Measurements from ENCODE around the gene GIN1.
"Not testable (repeated sequence)": the region's sequence is repeated elsewhere in the genome, so short reads cannot be mapped to it uniquely, and the experiment has no call there.

The GIN1 gene

DNA sequence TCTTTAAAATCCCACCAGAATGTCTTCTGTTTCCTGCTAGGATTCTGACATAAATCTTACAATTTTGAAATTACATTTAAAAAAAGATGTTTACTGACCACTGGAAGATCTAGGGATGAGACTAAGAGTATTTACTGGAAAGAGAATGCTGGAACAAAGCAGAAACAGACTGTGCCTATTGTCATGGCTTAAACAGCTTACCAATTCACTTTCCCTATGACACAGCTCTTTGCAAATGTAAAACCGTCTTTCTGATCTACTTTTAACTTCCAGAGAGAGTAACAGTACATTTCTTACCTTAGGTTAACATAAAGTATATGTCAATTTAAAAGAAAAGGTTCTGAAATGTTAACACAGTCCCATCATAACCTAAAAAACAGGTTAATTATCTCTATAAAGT is 10.7 kb downstream of the GIN1 start:
- no peak for DNase-seq

- DNase-seq: no peak
Observed at GRCh38 chr5:103108086-103108485, 11.9 kb downstream of the GIN1 start.

GRCh38 chr5:103102234-103102633 is 17.7 kb downstream of the GIN1 start:
- no peak for DNase-seq

- DNase-seq: no peak
Observed at GRCh38 chr5:103101079-103101750, 18.7 kb downstream of the GIN1 start.

DNA sequence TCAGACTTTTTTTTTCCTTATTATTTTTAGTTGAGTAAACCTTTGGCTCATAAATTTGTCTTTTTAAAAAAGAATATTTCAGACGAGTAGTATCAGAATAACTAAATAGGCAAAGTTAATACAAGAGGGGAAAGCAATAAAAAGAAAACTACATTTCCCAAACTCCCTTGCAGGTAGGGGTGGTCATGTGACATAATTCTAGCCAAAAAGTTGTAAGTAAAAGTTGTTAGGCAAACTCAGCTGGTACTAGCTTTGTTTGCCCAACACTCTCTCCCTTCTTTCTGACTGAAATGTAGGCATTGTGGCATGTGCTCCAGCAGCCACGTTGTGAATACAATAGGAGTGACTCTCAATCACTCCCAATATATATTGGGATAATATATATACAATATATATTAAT is 20.9 kb downstream of the GIN1 start:
- DNase-seq: no peak

DNA sequence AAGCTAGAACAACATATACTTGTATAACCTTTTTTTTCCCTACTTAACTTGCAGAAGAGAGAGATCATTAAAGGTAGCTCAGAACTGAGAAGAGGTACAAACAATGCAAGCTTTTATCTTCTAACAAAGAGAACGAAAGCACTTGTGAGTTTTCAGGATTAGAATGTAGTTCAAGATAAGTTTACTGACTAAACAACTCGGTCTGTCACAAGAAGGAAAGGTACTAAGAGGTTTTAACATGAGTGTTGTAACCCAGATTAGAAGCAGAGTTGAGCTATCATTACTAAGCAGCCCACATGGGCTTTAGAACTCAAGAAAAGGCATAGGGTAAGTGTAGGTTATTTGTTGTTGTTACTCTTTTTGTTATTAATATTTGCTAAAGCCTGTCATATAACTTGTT is 25.2 kb downstream of the GIN1 start:
- DNase-seq: no peak

DNA sequence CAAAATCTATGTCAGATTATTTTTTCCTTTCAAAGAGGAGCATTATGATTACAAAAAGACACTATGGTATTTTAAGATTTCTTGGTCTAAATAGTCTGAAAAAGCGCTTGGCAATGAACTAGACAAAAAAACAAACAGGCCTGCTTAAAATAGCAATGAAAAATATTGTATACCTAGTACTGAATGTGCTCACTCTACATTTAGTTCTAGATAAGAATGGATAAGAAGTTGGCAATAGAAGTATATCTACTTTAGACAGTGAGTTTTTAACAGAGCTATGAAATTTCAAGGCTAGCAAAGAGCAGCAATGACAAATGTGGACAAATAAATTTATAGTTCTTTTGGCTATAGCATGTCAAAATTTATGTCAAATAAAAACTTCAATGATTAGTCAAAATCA is 26.2 kb downstream of the GIN1 start:
- DNase-seq: no peak

- no peak for DNase-seq
Observed at GRCh38 chr5:103092676-103093075, 27.3 kb downstream of the GIN1 start.

- no peak for DNase-seq
Observed at GRCh38 chr5:103090791-103091190, 29.1 kb downstream of the GIN1 start.

DNA sequence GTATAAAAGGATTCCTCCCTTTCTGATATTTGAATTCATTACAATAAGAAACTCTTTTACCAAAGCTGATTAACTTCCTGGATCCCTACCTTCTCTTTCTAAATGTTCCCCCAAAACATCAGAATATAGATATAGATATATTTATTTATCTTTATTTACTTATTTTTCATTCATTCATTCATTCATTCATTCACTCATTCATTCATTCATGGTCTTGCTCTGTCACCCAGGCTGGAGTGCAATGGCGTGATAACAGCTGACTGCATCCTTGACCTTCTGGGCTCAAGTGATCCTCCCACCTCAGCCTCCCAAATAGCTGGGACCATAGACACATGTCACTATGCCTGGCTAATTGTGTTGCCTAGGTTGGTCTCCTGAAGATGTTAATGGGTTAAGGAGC is 30.7 kb downstream of the GIN1 start:
- DNase-seq: no peak

DNA sequence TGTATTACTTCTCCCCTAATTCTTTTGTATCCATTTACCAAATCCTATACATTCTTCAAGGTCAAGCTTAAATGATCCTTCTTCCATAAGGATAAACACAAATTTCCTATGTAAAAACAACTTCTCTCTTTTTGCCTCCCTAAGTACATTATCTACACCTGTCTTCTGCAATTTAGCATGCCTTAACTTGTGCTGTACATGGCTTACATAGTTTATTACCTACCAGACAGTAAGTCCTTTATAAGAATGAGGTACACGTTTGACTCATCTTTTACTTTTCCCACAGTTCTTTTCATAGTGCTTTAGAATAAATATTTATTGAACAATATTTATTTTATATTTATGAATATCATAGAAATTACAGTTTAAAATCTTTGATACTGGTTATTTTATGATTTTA is 33.4 kb downstream of the GIN1 start:
- no peak for DNase-seq

GRCh38 chr5:103079796-103080195 is 40.1 kb downstream of the GIN1 start:
- DNase-seq: no peak

GRCh38 chr5:103075442-103075841 is 44.5 kb downstream of the GIN1 start:
- DNase-seq: no peak

GRCh38 chr5:103073500-103073899 is 46.4 kb downstream of the GIN1 start:
- not testable (repeated sequence) for DNase-seq

- no peak for DNase-seq
Observed at GRCh38 chr5:103066326-103066725, 53.6 kb downstream of the GIN1 start.

GRCh38 chr5:103060424-103060954 is 59.4 kb downstream of the GIN1 start:
- DNase-seq: no peak

- DNase-seq: no peak
Observed at GRCh38 chr5:103059525-103059924, 60.4 kb downstream of the GIN1 start.

DNA sequence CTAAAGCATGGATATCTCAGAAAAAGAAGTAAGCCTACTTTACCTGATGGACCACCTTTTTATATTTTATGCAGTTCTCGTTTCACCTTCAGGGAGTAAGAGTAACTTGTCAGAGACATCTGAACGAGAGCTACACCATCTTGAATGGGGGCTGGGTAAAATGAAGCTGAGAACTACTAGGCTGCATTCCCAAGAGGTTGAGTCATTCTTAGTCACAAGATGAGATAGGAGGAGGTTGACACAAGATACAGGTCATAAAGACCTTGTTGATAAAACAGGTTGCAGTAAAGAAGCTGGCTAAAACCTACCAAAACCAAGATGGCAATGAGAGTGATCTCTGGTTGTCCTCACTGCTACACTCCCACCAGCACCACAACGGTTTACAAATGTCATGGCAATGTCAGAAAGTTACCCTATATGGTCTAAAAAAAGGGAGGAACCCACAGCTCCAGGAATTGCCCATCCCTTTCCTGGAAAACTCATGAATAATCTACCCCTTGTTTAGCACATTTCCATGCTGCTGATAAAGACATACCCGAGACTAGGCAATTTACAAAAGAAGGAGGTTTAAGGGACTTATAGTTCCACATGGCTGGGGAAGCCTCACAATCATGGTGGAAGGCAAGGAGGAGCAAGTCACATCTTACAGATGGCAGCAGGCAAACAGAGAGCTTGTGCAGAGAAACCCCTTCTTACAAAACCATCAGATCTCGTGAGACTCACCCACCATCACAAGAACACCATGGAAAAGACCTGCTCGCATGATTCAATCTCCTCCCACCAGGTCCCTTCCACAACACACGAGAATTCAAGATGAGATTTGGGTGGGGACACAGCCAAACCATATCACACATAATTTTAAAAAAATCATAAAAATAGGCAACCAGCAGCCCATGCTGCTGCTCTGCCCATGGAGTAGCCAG is 62.5 kb downstream of the GIN1 start:
- DNase-seq: no peak

- DNase-seq: not testable (repeated sequence)
Observed at GRCh38 chr5:103046706-103047105, 73.2 kb downstream of the GIN1 start.

GRCh38 chr5:103041071-103041676 is 78.8 kb downstream of the GIN1 start:
- peak; percentile 13 to 66 for DNase-seq

GRCh38 chr5:103037673-103038455 is 82.1 kb downstream of the GIN1 start:
- DNase-seq: peak; percentile 1 to 23

DNA sequence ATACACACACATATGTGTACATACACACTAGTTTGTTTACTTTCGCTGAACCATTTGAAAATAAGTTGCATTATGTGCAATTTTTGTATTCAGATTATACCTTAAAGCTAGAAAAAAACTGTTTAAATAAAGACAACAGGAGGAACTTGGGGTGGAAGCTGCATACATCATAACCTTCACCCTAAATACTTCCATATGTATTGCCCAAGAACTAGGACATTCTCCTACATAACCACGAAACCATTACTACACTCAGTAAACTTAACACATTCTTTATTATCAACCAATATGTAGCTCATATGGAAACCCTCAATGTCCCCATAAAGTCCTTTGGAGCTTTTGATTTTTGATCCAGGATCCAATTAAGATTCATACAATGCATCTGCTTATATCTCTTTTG is 83.3 kb downstream of the GIN1 start:
- DNase-seq: no peak

All from NCI-H524 (cell line).